Duodenal mucosa (tissue), 2 donors: ENCODE measurements around the gene CDKL4.
"Not testable (repeated sequence)": the region's sequence is repeated elsewhere in the genome, so short reads cannot be mapped to it uniquely, and the experiment has no call there.

Experiments used
- H3K27ac ChIP-seq: one replicate; pipeline ENCODE4 v1.7.0; 2013; ENCODE audit warnings: low read depth, low read length
- H3K27me3 ChIP-seq, 2 donors: one replicate each; pipeline ENCODE4 v1.7.0; 2013; ENCODE audit warnings: low read length in 2 of 2, control low read depth in 1 of 2; ENCODE audit not compliant: insufficient read depth in 2 of 2, control insufficient read depth in 1 of 2
- H3K36me3 ChIP-seq, 2 donors: one replicate each; pipeline ENCODE4 v1.7.0; 2013; ENCODE audit warnings: low read length in 2 of 2, control low read depth in 1 of 2; ENCODE audit not compliant: insufficient read depth in 2 of 2, control insufficient read depth in 1 of 2
- H3K4me1 ChIP-seq, 2 donors: one replicate each; pipeline ENCODE4 v1.7.0; 2013; ENCODE audit warnings: low read length in 2 of 2, control low read depth in 1 of 2; ENCODE audit not compliant: insufficient read depth in 2 of 2, control insufficient read depth in 1 of 2
- H3K4me3 ChIP-seq, 2 donors: one replicate each; pipeline ENCODE4 v1.7.0; 2013; ENCODE audit warnings: low read length in 2 of 2, low read depth in 1 of 2
- H3K9ac ChIP-seq, 2 donors: one replicate each; pipeline ENCODE4 v1.7.0; 2013; ENCODE audit warnings: low read length in 2 of 2, low read depth in 1 of 2
- H3K9me3 ChIP-seq, 2 donors: one replicate each; pipeline ENCODE4 v1.7.0; 2013; ENCODE audit warnings: low read length in 2 of 2, control low read depth in 1 of 2; ENCODE audit not compliant: control insufficient read depth in 1 of 2

The CDKL4 gene

GRCh38 chr2:39181297-39181696 is 62.5 kb downstream of the CDKL4 start:
- Histone ChIP-seq H3K4me3 (no peak overlapping the region), H3K9ac (no peak overlapping the region), H3K27me3 (no peaks in the 10 kb centered on the region), H3K27ac (no peak overlapping the region), H3K36me3 (no peaks in the 10 kb centered on the region), H3K9me3 (no peaks in the 10 kb centered on the region), H3K4me1 (no peaks in the 10 kb centered on the region)

GRCh38 chr2:39179974-39180960 is 63.5 kb downstream of the CDKL4 start:
- Histone ChIP-seq H3K9me3 (no peaks in the 10 kb centered on the region), H3K36me3 (no peaks in the 10 kb centered on the region), H3K27ac (no peak overlapping the region), H3K9ac (no peak overlapping the region), H3K4me1 (no peaks in the 10 kb centered on the region), H3K27me3 (no peaks in the 10 kb centered on the region), H3K4me3 (no peak overlapping the region)

GRCh38 chr2:39178756-39179155 is 65.0 kb downstream of the CDKL4 start:
- Histone ChIP-seq H3K9me3 (no peaks in the 10 kb centered on the region), H3K27me3 (no peaks in the 10 kb centered on the region)

GRCh38 chr2:39176997-39177396 is 66.8 kb downstream of the CDKL4 start:
- no peaks in the 10 kb centered on the region for H3K36me3 ChIP-seq
- no peak overlapping the region for H3K4me3 ChIP-seq
- H3K4me1 ChIP-seq = no peaks in the 10 kb centered on the region
- no peaks in the 10 kb centered on the region for H3K27me3 ChIP-seq
- H3K27ac ChIP-seq = no peak overlapping the region
- H3K9me3 ChIP-seq = no peaks in the 10 kb centered on the region
- H3K9ac ChIP-seq = no peak overlapping the region

More at GRCh38 chr2:39178756-39179155, 65.0 kb downstream of the CDKL4 start:
- Histone ChIP-seq H3K9ac (no peak overlapping the region), H3K27ac (no peak overlapping the region), H3K36me3 (no peaks in the 10 kb centered on the region), H3K4me1 (no peaks in the 10 kb centered on the region), H3K4me3 (no peak overlapping the region)

- Histone ChIP-seq H3K27ac (no peak overlapping the region), H3K36me3 (no peaks in the 10 kb centered on the region)
These were observed 68.6 kb downstream of the CDKL4 start for GRCh38 chr2:39175026-39175812.

GRCh38 chr2:39174022-39174421 is 69.7 kb downstream of the CDKL4 start:
- no peak overlapping the region for H3K9ac ChIP-seq
- no peak overlapping the region for H3K27ac ChIP-seq
- H3K4me3 ChIP-seq = no peak overlapping the region
- H3K27me3 ChIP-seq = no peaks in the 10 kb centered on the region
- no peaks in the 10 kb centered on the region for H3K36me3 ChIP-seq
- H3K9me3 ChIP-seq = no peaks in the 10 kb centered on the region
- H3K4me1 ChIP-seq = no peaks in the 10 kb centered on the region

More at GRCh38 chr2:39175026-39175812, 68.6 kb downstream of the CDKL4 start:
- no peak overlapping the region for H3K4me3 ChIP-seq
- no peaks in the 10 kb centered on the region for H3K27me3 ChIP-seq
- H3K9ac ChIP-seq = no peak overlapping the region
- no peaks in the 10 kb centered on the region for H3K4me1 ChIP-seq
- H3K9me3 ChIP-seq = no peaks in the 10 kb centered on the region

- H3K27me3 ChIP-seq, H3K4me3 ChIP-seq, H3K27ac ChIP-seq, H3K4me1 ChIP-seq, H3K9me3 ChIP-seq, H3K36me3 ChIP-seq, H3K9ac ChIP-seq: not testable (repeated sequence)
These were observed 71.6 kb downstream of the CDKL4 start for GRCh38 chr2:39172047-39172706.

GRCh38 chr2:39171621-39172020 is 72.1 kb downstream of the CDKL4 start:
- no peaks in the 10 kb centered on the region for H3K4me1 ChIP-seq
- no peaks in the 10 kb centered on the region for H3K27me3 ChIP-seq
- H3K9ac ChIP-seq = no peak overlapping the region
- no peaks in the 10 kb centered on the region for H3K9me3 ChIP-seq
- H3K4me3 ChIP-seq = no peak overlapping the region
- no peak overlapping the region for H3K27ac ChIP-seq
- no peaks in the 10 kb centered on the region for H3K36me3 ChIP-seq

- Histone ChIP-seq H3K4me3 (no peak overlapping the region), H3K9ac (no peak overlapping the region), H3K27ac (no peak overlapping the region), H3K4me1 (no peaks in the 10 kb centered on the region), H3K27me3 (no peaks in the 10 kb centered on the region), H3K36me3 (no peaks in the 10 kb centered on the region), H3K9me3 (no peaks in the 10 kb centered on the region)
These were observed 79.7 kb downstream of the CDKL4 start for GRCh38 chr2:39164089-39164488.

- Histone ChIP-seq H3K27ac (no peak overlapping the region), H3K4me3 (no peak overlapping the region), H3K9me3 (no peaks in the 10 kb centered on the region), H3K36me3 (no peaks in the 10 kb centered on the region), H3K4me1 (no peaks in the 10 kb centered on the region), H3K27me3 (no peaks in the 10 kb centered on the region), H3K9ac (no peak overlapping the region)
These were observed 82.8 kb downstream of the CDKL4 start for GRCh38 chr2:39160982-39161381.
